Ascending aorta (tissue), 2 donors: ENCODE results near the gene CLDN2. TPM values are rescaled to one million over a fixed set of nuclear protein-coding genes. Genes with fewer than 3 reads are reported as not detected.
"Not testable (repeated sequence)": the region's sequence is repeated elsewhere in the genome, so short reads cannot be mapped to it uniquely, and the experiment has no call there.

Experiments used
- DNase-seq, 2 donors: peaks; one replicate each; pipeline ENCODE4 v3.0.0-alpha.2; 2019; ENCODE audit warnings: low spot score in 2 of 2
- H3K27ac ChIP-seq, 2 donors: fragments of 200-600 bp; sonication (generic); one replicate each; pipeline ENCODE4 v1.5.1; 2016 to 2017; ENCODE audit warnings: mild to moderate bottlenecking in 1 of 2
- H3K27me3 ChIP-seq: fragments of 200-600 bp; sonication (generic); one replicate; pipeline ENCODE4 v1.5.1; 2017
- H3K36me3 ChIP-seq, 2 donors: fragments of 200-600 bp; sonication (generic); one replicate each; pipeline ENCODE4 v1.5.1; 2016
- H3K4me1 ChIP-seq, 2 donors: fragments of 200-600 bp; sonication (generic); one replicate each; pipeline ENCODE4 v1.5.1; 2016 to 2017; ENCODE audit warnings: mild to moderate bottlenecking in 1 of 2
- H3K4me3 ChIP-seq, 2 donors: fragments of 200-600 bp; sonication (generic); one replicate each; pipeline ENCODE4 v1.5.1; 2016 to 2017; ENCODE audit warnings: mild to moderate bottlenecking in 1 of 2
- H3K9me3 ChIP-seq, 2 donors: fragments of 200-600 bp; sonication (generic); one replicate each; pipeline ENCODE4 v1.5.1; 2016
- intact Hi-C: fragments of 100-400 bp; cut with DNase I; formaldehyde crosslinking; loops from one replicate; pipeline ENCODE4 v1.15.1; 2023
- total RNA-seq: library from RNA; depleted of rRNA; stranded (reverse); fragments of >200 nt; gene quantifications from one replicate; pipeline ENCODE4 v1.1.0, GENCODE V29; 2016
- TF ChIP-seq, protein P1 (sequence below), 3 experiments: fragments of 200-600 bp in 2 of 3; fragments of 450-650 bp in 1 of 3; sonication (generic) in 2 of 3; IDR thresholded peaks; one replicate each; pipeline ENCODE4 v1.5.1; 2016 to 2019; ENCODE audit warnings: antibody characterized with exemption in 3 of 3, mild to moderate bottlenecking in 1 of 3, moderate library complexity in 1 of 3

CLDN2 gene, protein sequence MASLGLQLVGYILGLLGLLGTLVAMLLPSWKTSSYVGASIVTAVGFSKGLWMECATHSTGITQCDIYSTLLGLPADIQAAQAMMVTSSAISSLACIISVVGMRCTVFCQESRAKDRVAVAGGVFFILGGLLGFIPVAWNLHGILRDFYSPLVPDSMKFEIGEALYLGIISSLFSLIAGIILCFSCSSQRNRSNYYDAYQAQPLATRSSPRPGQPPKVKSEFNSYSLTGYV
- 0.43 TPM for total RNA-seq

DNA sequence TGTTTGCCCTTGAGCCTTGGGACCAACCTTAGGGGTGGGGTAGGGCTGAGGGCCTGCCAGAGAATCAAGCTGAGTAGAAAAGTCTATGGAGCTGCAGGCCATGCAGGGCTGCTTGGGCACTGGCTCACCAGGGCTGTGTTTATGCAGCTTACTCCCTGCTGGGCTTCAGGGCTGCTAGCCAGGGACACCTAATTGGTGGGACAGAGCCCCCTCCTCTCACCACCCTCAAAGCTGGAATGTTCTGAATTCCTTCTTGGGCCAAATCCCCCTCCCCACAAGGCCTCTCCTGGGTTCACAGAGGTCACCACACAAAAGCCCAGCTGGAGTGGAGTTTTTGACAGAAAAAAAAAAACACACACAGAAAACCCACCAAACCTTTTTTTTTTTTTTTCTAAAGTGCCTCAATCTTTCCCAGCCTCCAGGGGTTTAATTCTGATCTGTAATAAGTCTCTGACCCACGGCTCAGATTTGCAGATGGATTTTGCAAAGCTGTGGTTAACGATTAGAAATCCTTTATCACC, at the start of gene CLDN2:
CLDN2 (plus strand) TSS at position 471 of the 521 bp plus-strand sequence. CDS start 7,827 bp downstream, outside the sequence.
- Histone ChIP-seq H3K27me3 (no peaks in the 10 kb centered on the region), H3K36me3 (no peaks in the 10 kb centered on the region), H3K4me3 (no peak within 1 kb of the TSS), H3K4me1 (no peaks in the 10 kb centered on the region), H3K27ac (no peak within 1 kb of the TSS), H3K9me3 (no peaks in the 10 kb centered on the region)
- intact Hi-C loops = no loop called here
- DNase-seq = no peak
- TF ChIP-seq, protein P1, sequence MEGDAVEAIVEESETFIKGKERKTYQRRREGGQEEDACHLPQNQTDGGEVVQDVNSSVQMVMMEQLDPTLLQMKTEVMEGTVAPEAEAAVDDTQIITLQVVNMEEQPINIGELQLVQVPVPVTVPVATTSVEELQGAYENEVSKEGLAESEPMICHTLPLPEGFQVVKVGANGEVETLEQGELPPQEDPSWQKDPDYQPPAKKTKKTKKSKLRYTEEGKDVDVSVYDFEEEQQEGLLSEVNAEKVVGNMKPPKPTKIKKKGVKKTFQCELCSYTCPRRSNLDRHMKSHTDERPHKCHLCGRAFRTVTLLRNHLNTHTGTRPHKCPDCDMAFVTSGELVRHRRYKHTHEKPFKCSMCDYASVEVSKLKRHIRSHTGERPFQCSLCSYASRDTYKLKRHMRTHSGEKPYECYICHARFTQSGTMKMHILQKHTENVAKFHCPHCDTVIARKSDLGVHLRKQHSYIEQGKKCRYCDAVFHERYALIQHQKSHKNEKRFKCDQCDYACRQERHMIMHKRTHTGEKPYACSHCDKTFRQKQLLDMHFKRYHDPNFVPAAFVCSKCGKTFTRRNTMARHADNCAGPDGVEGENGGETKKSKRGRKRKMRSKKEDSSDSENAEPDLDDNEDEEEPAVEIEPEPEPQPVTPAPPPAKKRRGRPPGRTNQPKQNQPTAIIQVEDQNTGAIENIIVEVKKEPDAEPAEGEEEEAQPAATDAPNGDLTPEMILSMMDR (IDR thresholded peaks at IDR 0.05) = no peak

DNA sequence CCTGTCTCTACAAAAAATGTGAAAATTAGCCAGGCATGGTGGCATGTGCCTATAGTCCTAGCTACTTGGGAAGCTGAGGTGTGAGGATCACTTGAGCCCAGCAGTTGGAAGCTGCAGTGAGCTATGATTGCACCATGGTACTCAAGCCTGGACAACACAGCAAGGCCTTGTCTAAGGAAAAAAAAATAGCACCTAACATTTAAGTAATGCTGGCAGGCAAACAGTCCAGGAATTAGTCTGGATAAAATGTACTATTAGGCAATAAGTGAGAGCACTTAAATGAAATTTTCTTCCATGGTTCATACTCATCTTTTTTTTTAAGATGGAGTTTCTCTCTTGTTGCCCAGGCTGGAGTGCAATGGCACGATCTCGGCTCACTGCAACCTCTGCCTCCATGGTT, 47.4 kb upstream of the CLDN2 start:
- DNase-seq, H3K4me1 ChIP-seq, intact Hi-C loops, H3K27me3 ChIP-seq, H3K36me3 ChIP-seq, H3K4me3 ChIP-seq, H3K9me3 ChIP-seq, H3K27ac ChIP-seq: not testable (repeated sequence)

DNA sequence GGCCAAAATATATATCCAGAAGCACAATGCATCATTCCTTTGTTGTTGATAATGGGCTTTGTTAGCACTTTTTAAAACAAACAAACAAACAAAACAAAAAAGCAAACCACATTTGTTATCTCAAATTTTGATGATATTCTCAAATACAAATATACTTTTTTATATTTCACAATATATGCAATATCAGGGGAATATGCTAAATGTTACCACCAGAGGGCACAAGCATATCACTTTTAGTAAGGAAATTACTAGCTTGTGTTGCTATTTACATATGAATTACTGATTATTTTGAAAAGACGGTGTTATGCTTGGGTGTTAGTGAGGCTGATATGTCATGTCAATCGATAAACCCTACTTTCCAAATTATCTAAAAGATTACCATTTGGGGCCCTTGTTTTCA, 46.1 kb upstream of the CLDN2 start:
- Histone ChIP-seq H3K4me1 (no peaks in the 10 kb centered on the region), H3K36me3 (no peaks in the 10 kb centered on the region), H3K9me3 (no peaks in the 10 kb centered on the region), H3K4me3 (no peak overlapping the region), H3K27ac (no peak overlapping the region), H3K27me3 (no peaks in the 10 kb centered on the region)
- DNase-seq = no peak
- intact Hi-C loops = no loop called here
- TF ChIP-seq, protein P1 (IDR thresholded peaks at IDR 0.05) = peak in 2 of 3 experiments; percentile 38 to 59

DNA sequence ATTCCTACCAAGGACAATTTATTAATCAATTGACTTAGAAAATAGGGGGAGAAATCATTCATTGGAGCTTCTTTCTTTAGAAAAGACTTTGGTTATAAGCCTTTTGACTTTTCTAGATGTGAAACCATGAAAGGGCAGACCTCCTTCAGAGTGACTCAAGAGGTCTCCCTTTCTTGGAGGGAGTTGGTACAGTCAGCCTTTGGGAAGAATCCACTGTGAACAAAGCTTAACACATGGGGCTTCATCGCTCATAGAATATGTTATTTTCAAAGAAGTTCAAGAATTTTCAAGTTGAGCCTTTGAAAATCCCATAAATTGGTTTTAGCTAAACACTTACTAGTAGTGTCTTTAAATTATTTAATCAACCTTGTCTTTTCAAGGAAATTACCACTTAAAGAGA, 45.1 kb upstream of the CLDN2 start:
- H3K4me3 ChIP-seq = no peak overlapping the region
- H3K9me3 ChIP-seq = no peaks in the 10 kb centered on the region
- no peaks in the 10 kb centered on the region for H3K4me1 ChIP-seq
- DNase-seq = no peak
- intact Hi-C loops = no loop called here
- TF ChIP-seq, protein P1 (IDR thresholded peaks at IDR 0.05) = no peak
- no peak overlapping the region for H3K27ac ChIP-seq
- H3K27me3 ChIP-seq = no peaks in the 10 kb centered on the region
- H3K36me3 ChIP-seq = no peaks in the 10 kb centered on the region

DNA sequence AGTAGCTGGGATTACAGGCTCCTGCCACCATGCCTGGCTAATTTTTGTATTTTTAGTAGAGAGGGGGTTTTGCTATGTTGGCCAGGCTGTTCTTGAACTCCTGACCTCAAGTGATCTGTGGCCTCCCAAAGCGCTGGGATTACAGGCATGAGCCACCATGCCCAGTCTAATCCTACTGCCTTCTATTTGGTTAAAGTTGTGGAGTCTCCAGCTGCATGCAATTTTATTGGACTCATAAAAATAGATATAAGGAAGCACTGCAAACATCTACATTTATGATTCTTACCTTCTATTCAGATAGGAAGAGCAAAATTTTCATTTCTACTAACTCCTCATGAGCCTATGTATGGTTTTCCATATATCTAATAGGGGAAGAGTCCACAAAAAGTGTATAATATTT, 30.7 kb upstream of the CLDN2 start:
- H3K9me3 ChIP-seq = no peaks in the 10 kb centered on the region
- no peak overlapping the region for H3K4me3 ChIP-seq
- no peaks in the 10 kb centered on the region for H3K27me3 ChIP-seq
- TF ChIP-seq, protein P1 (IDR thresholded peaks at IDR 0.05) = no peak
- no peaks in the 10 kb centered on the region for H3K36me3 ChIP-seq
- intact Hi-C loops = no loop called here
- no peak for DNase-seq
- H3K27ac ChIP-seq = no peak overlapping the region
- no peaks in the 10 kb centered on the region for H3K4me1 ChIP-seq

DNA sequence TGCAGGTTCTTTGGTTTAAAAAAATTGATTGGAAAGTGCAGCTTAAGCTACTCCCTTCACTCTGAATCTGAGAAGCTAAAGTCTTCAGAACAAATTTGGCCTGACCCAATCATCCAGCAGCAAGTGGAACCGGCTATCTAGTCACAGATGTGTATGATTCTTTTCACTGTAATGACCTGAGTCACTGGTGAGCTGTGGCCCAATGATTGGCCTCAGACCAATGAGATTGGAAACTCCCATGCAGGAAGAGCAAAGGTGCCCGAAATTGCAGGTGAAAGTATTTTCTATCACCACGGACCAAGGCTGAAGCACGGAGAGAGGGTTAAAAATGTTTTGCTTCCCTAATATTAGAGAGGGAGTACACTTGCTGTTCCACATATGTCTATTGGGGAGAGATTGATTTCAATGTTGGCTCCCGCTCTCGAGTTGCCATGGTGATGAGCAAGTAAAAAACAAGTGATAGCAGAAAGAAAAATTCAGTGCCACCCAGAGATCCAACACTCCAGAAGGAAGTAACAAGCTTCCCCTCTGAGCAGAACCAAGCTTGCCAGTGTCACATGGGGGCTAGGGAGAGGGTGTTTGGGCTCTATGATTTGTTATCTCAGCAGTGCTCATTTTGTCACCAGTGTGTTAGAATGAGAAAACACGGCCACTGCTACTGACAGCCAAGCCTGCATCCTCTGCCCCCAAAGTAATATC, 28.3 kb upstream of the CLDN2 start:
- H3K36me3 ChIP-seq = no peaks in the 10 kb centered on the region
- DNase-seq = no peak
- H3K4me3 ChIP-seq = no peak overlapping the region
- H3K9me3 ChIP-seq = no peaks in the 10 kb centered on the region
- no peak overlapping the region for H3K27ac ChIP-seq
- intact Hi-C loops = no loop called here
- no peaks in the 10 kb centered on the region for H3K27me3 ChIP-seq
- TF ChIP-seq, protein P1 (IDR thresholded peaks at IDR 0.05) = no peak
- H3K4me1 ChIP-seq = no peaks in the 10 kb centered on the region
